GM12892 (cell line): ENCODE measurements around the gene SYK.

Experiments
- POLR2A ChIP-seq: IDR thresholded peaks from 2 replicates; pipeline ENCODE4 v1.6.1; 2011; ENCODE audit warnings: low read depth, low read length, control low read depth
- POLR2AphosphoS5 ChIP-seq: IDR thresholded peaks from 2 replicates; pipeline ENCODE4 v1.6.1; 2011; ENCODE audit warnings: low read depth, low read length, control low read depth
- TAF1 ChIP-seq: IDR thresholded peaks from 2 replicates; pipeline ENCODE4 v1.6.1; 2011; ENCODE audit warnings: low read depth, mild to moderate bottlenecking, control low read depth, low read length, borderline replicate concordance

GRCh38 chr9:90801973-90802322 is 329 bp downstream of the SYK start:
- TF ChIP-seq POLR2AphosphoS5: no peak
- TF ChIP-seq POLR2A: no peak
- no peak for TF ChIP-seq TAF1
